ENCODE data around the gene CIT.

GRCh38 chr12:119727600-119728443, 149.3 kb downstream of the CIT start:
- TF ChIP-seq CTCF (IDR thresholded peaks at IDR 0.05): no peak
- TF ChIP-seq EP300 (IDR thresholded peaks at IDR 0.05): no peak

Measured in sigmoid colon (tissue), 4 donors.